Activated T-helper 17 cell treated with anti-CD3 and anti-CD28 coated beads, Interleukin-2, amount 50 U/mL, for 72 hours (primary cell): Measurements from ENCODE around the gene KCTD2. TPM values are rescaled to one million over a fixed set of nuclear protein-coding genes. Genes with fewer than 3 reads are reported as not detected.
A peak's percentile ranks its signal among the peaks of the same experiment; 100 is the strongest.
"Not testable (repeated sequence)": the region's sequence is repeated elsewhere in the genome, so short reads cannot be mapped to it uniquely, and the experiment has no call there.

ENCODE experiments used
- ATAC-seq: fragments of 150-1000 bp; cut with Tn5 transposase; replicated peaks from 2 replicates; pipeline ENCODE4 v1.10.0; 2021; ENCODE audit warnings: mild to moderate bottlenecking, moderate library complexity
- H3K27ac Mint-ChIP-seq: one replicate; pipeline ENCODE4 v1.8.0; 2022; ENCODE audit warnings: mixed read lengths
- H3K27me3 Mint-ChIP-seq: one replicate; pipeline ENCODE4 v1.8.0; 2022; ENCODE audit warnings: mixed read lengths
- H3K36me3 Mint-ChIP-seq: one replicate; pipeline ENCODE4 v1.8.0; 2022; ENCODE audit warnings: low read depth, mild to moderate bottlenecking, mixed read lengths
- H3K4me1 Mint-ChIP-seq: one replicate; pipeline ENCODE4 v1.8.0; 2022; ENCODE audit warnings: mixed read lengths
- H3K4me3 Mint-ChIP-seq: one replicate; pipeline ENCODE4 v1.8.0; 2022; ENCODE audit warnings: mild to moderate bottlenecking, mixed read lengths
- H3K9me3 Mint-ChIP-seq: one replicate; pipeline ENCODE4 v1.8.0; 2022; ENCODE audit warnings: mixed read lengths
- total RNA-seq, 2 donors: library from RNA; stranded (reverse); gene quantifications; one replicate each; pipeline ENCODE4 v1.2.3, GENCODE V29; 2022

Gene KCTD2, protein sequence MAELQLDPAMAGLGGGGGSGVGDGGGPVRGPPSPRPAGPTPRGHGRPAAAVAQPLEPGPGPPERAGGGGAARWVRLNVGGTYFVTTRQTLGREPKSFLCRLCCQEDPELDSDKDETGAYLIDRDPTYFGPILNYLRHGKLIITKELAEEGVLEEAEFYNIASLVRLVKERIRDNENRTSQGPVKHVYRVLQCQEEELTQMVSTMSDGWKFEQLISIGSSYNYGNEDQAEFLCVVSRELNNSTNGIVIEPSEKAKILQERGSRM
- total RNA-seq, result 10 to 100 TPM; 21.3 to 22.1 TPM

- H3K27me3 Mint-ChIP-seq, result no peaks in the 10 kb centered on the region
- peaks cover 48% of the 10 kb centered on the region for H3K36me3 Mint-ChIP-seq
- peak within 1 kb of the TSS; percentile 96 for H3K27ac Mint-ChIP-seq
- H3K4me1 Mint-ChIP-seq, result peaks cover 16% of the 10 kb centered on the region
- no peaks in the 10 kb centered on the region for H3K9me3 Mint-ChIP-seq
- peak; percentile 97 for ATAC-seq
- H3K4me3 Mint-ChIP-seq, result peak within 1 kb of the TSS; percentile 92
These were observed at the start of gene KCTD2, which contains the start of gene ATP5PD for GRCh38 chr17:75046407-75047289. Gene KCTD2 (plus strand): TSS chr17:75047225. CDS start chr17:75047251, 26 bp downstream. Gene ATP5PD (minus strand): TSS chr17:75046969. CDS start chr17:75042650, 4,319 bp downstream.

GRCh38 chr17:74998783-74999182 is 48.2 kb upstream of the KCTD2 start:
- H3K4me1 Mint-ChIP-seq, result no peaks in the 10 kb centered on the region
- H3K36me3 Mint-ChIP-seq, result no peaks in the 10 kb centered on the region
- peak overlapping the region; percentile 38 for H3K27ac Mint-ChIP-seq
- no peak overlapping the region for H3K4me3 Mint-ChIP-seq
- ATAC-seq, result no peak
- no peaks in the 10 kb centered on the region for H3K9me3 Mint-ChIP-seq
- H3K27me3 Mint-ChIP-seq, result no peaks in the 10 kb centered on the region

DNA sequence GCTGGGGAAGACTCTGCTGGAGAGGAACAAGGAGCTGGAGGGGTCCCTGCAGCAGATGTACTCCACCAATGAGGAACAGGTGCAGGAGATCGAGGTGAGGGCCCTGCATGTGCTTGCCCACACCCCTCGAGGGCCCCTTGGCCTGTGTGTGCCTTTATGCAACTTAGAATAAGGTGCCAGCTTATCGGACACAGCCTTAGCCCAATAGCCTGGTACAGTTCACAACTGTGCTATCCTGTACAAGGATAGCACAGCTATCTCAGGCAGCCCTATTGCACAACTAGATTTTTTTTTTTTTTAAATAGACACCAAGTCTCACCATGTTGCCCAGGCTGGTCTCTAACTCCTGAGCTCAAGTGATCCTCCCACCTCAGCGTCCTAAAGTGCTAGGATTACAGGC is 47.5 kb upstream of the KCTD2 start:
- H3K27me3 Mint-ChIP-seq, result no peaks in the 10 kb centered on the region

GRCh38 chr17:75001915-75002843 is 44.8 kb upstream of the KCTD2 start:
- Mint-ChIP-seq H3K4me1 (no peaks in the 10 kb centered on the region), H3K27ac (no peak overlapping the region), H3K9me3 (no peaks in the 10 kb centered on the region), H3K4me3 (no peak overlapping the region), H3K27me3 (no peaks in the 10 kb centered on the region), H3K36me3 (no peaks in the 10 kb centered on the region)
- ATAC-seq, result no peak

More for the DNA sequence above, 47.5 kb upstream of the KCTD2 start:
- H3K4me1 Mint-ChIP-seq, result no peaks in the 10 kb centered on the region
- H3K4me3 Mint-ChIP-seq, result no peak overlapping the region
- no peak for ATAC-seq
- no peaks in the 10 kb centered on the region for H3K36me3 Mint-ChIP-seq
- H3K9me3 Mint-ChIP-seq, result no peaks in the 10 kb centered on the region
- no peak overlapping the region for H3K27ac Mint-ChIP-seq

GRCh38 chr17:75003070-75003956 is 43.7 kb upstream of the KCTD2 start:
- H3K27ac Mint-ChIP-seq, result no peak overlapping the region
- ATAC-seq, result no peak
- H3K36me3 Mint-ChIP-seq, result no peaks in the 10 kb centered on the region
- H3K9me3 Mint-ChIP-seq, result no peaks in the 10 kb centered on the region
- H3K4me3 Mint-ChIP-seq, result no peak overlapping the region
- H3K4me1 Mint-ChIP-seq, result no peaks in the 10 kb centered on the region
- H3K27me3 Mint-ChIP-seq, result no peaks in the 10 kb centered on the region

- Mint-ChIP-seq H3K4me3 (no peak overlapping the region), H3K27ac (no peak overlapping the region), H3K4me1 (no peaks in the 10 kb centered on the region), H3K36me3 (no peaks in the 10 kb centered on the region), H3K9me3 (no peaks in the 10 kb centered on the region), H3K27me3 (no peaks in the 10 kb centered on the region)
- ATAC-seq, result no peak
These were observed 43.1 kb upstream of the KCTD2 start for GRCh38 chr17:75003957-75004355.

- no peak for ATAC-seq
- H3K4me3 Mint-ChIP-seq, result no peak overlapping the region
- H3K4me1 Mint-ChIP-seq, result no peaks in the 10 kb centered on the region
- H3K27me3 Mint-ChIP-seq, result no peaks in the 10 kb centered on the region
- H3K9me3 Mint-ChIP-seq, result no peaks in the 10 kb centered on the region
- no peak overlapping the region for H3K27ac Mint-ChIP-seq
- no peaks in the 10 kb centered on the region for H3K36me3 Mint-ChIP-seq
These were observed 42.7 kb upstream of the KCTD2 start for GRCh38 chr17:75004371-75004770.

- H3K4me1 Mint-ChIP-seq, result no peaks in the 10 kb centered on the region
- H3K9me3 Mint-ChIP-seq, result no peaks in the 10 kb centered on the region
- no peak overlapping the region for H3K4me3 Mint-ChIP-seq
- no peak for ATAC-seq
- H3K27ac Mint-ChIP-seq, result no peak overlapping the region
- H3K27me3 Mint-ChIP-seq, result no peaks in the 10 kb centered on the region
- no peaks in the 10 kb centered on the region for H3K36me3 Mint-ChIP-seq
These were observed 41.7 kb upstream of the KCTD2 start for GRCh38 chr17:75005291-75005690.

DNA sequence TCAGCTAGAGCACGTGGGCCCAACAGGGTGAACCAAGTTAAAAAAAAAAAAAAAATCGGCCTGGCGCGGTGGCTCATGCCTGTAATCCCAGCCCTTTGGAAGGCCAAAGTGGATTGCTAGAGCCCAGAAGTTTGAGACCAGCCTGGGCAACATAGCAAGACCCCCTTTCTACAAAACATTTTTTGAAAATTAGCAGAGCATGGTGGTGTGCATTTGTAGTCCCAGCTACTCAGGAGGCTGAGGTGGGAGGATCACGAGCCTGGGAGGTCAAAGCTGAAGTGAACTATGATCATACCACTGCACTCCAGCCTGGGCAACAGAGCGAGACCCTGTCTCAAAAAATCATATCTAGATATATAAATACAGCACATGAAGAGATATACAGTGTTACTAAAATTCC is 40.9 kb upstream of the KCTD2 start:
- H3K4me3 Mint-ChIP-seq, ATAC-seq, H3K27me3 Mint-ChIP-seq, H3K9me3 Mint-ChIP-seq, H3K27ac Mint-ChIP-seq, H3K4me1 Mint-ChIP-seq, H3K36me3 Mint-ChIP-seq: not testable (repeated sequence)

DNA sequence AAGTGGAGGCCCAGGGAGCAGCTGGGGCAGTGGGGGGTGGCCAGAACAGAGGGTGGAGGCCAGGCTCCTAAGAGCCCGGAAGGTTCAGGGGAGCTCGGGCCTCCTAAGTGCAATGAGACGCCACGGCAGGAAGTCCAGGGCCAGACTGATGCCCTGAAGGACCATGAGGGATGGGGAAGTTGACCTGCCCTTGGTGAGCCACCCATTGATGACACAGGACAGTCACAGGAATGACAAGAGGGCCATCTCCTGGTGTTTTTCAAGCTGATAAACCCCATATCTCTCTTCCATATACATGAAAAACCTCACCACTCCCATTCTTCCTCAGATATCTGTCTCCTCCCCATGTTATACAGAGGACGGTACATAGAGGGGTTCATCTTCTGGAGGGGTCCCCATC is 40.4 kb upstream of the KCTD2 start:
- no peaks in the 10 kb centered on the region for H3K36me3 Mint-ChIP-seq
- H3K4me1 Mint-ChIP-seq, result peaks cover 4% of the 10 kb centered on the region
- H3K4me3 Mint-ChIP-seq, result no peak overlapping the region
- H3K27ac Mint-ChIP-seq, result no peak overlapping the region
- H3K9me3 Mint-ChIP-seq, result no peaks in the 10 kb centered on the region
- no peak for ATAC-seq
- H3K27me3 Mint-ChIP-seq, result no peaks in the 10 kb centered on the region

GRCh38 chr17:75008373-75008772 is 38.7 kb upstream of the KCTD2 start:
- Mint-ChIP-seq H3K4me1 (peaks cover 12% of the 10 kb centered on the region), H3K4me3 (no peak overlapping the region), H3K36me3 (no peaks in the 10 kb centered on the region), H3K27ac (no peak overlapping the region), H3K27me3 (no peaks in the 10 kb centered on the region), H3K9me3 (no peaks in the 10 kb centered on the region)
- no peak for ATAC-seq

- ATAC-seq, result no peak
- Mint-ChIP-seq H3K4me1 (peaks cover 19% of the 10 kb centered on the region), H3K27me3 (no peaks in the 10 kb centered on the region), H3K27ac (no peak overlapping the region), H3K4me3 (no peak overlapping the region), H3K36me3 (no peaks in the 10 kb centered on the region), H3K9me3 (no peaks in the 10 kb centered on the region)
These were observed 37.8 kb upstream of the KCTD2 start for GRCh38 chr17:75009139-75009724.

GRCh38 chr17:75010683-75011400 is 36.2 kb upstream of the KCTD2 start:
- H3K36me3 Mint-ChIP-seq, result peaks cover 11% of the 10 kb centered on the region

More at GRCh38 chr17:75010683-75011400, 36.2 kb upstream of the KCTD2 start:
- Mint-ChIP-seq H3K4me3 (peak overlapping the region; percentile 76), H3K27ac (peak overlapping the region; percentile 79), H3K4me1 (peaks cover 30% of the 10 kb centered on the region), H3K27me3 (no peaks in the 10 kb centered on the region), H3K9me3 (no peaks in the 10 kb centered on the region)
- peak; percentile 14 for ATAC-seq
